GM12873 (cell line): ENCODE measurements around the gene RPL6.

Experiments used
- TF ChIP-seq, protein P1 (sequence below): IDR thresholded peaks from 2 replicates; pipeline ENCODE4 v1.5.1; 2012; ENCODE audit warnings: low read depth, mild to moderate bottlenecking, moderate library complexity, low read length, control low read depth; ENCODE audit not compliant: insufficient read depth; ENCODE audit errors: missing control alignments

Gene RPL6

GRCh38 chr12:112443916-112444315 is 34.5 kb upstream of the RPL6 start:
- TF ChIP-seq, protein P1, sequence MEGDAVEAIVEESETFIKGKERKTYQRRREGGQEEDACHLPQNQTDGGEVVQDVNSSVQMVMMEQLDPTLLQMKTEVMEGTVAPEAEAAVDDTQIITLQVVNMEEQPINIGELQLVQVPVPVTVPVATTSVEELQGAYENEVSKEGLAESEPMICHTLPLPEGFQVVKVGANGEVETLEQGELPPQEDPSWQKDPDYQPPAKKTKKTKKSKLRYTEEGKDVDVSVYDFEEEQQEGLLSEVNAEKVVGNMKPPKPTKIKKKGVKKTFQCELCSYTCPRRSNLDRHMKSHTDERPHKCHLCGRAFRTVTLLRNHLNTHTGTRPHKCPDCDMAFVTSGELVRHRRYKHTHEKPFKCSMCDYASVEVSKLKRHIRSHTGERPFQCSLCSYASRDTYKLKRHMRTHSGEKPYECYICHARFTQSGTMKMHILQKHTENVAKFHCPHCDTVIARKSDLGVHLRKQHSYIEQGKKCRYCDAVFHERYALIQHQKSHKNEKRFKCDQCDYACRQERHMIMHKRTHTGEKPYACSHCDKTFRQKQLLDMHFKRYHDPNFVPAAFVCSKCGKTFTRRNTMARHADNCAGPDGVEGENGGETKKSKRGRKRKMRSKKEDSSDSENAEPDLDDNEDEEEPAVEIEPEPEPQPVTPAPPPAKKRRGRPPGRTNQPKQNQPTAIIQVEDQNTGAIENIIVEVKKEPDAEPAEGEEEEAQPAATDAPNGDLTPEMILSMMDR = no peak

DNA sequence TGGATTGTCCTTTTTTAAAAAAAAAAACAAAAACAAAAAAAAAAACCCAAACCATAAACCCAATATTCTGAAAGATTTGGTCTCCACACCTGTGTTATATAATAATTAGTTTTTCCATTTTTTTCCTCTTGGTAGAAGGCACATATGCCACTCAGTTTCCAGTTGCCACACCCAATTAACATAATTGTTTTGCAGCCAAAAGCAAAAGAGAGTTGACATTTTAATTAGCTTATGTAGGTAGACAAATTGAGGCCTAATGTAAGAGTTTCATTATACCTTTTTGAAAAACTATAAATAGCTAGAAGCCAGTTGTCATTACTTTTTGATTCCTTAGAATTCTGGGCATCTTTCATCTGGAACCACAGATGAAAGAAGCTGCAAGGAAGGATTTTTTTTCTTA is 30.4 kb upstream of the RPL6 start:
- TF ChIP-seq, protein P1 = no peak

- TF ChIP-seq, protein P1 = no peak
These were observed 24.1 kb upstream of the RPL6 start for GRCh38 chr12:112433551-112433950.

DNA sequence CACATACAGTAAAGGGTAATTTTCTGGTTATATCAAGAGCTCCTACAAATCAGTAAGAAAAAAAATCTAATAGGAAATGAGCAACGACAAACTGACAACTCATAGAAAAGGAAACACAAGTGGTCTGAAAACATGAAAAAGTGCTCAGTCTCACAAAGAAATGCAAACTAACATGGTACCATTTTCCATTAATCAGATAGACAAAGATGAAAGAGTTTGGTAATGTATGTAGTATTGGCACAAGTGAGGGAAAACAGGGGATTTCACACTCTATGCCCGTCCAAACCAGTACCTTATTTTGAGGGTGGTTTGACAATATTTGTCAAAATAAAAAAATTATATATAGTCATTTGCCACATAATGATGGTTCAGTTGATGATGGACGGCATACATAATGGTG is 22.6 kb upstream of the RPL6 start:
- TF ChIP-seq, protein P1 = no peak

GRCh38 chr12:112430929-112431328 is 21.5 kb upstream of the RPL6 start:
- TF ChIP-seq, protein P1 = no peak

- TF ChIP-seq, protein P1 = no peak
These were observed 18.4 kb upstream of the RPL6 start for GRCh38 chr12:112427760-112428159.

GRCh38 chr12:112425582-112426382 is 16.4 kb upstream of the RPL6 start:
- TF ChIP-seq, protein P1 = no peak
